Hepatocyte (in vitro differentiated cells): ENCODE results near the gene BMAL1. TPM values are rescaled to one million over a fixed set of nuclear protein-coding genes. Genes with fewer than 3 reads are reported as not detected.

Source experiments
- DNase-seq: peaks from one replicate; pipeline ENCODE4 v3.0.0-alpha.2; 2016; ENCODE audit warnings: low spot score
- H2AFZ ChIP-seq: fragments of 200-600 bp; sonication (generic); 2 replicates; pipeline ENCODE4 v1.6.0; 2016; ENCODE audit warnings: antibody characterized with exemption, mild to moderate bottlenecking
- H3K27ac ChIP-seq: fragments of 200-600 bp; sonication (generic); 2 replicates; pipeline ENCODE4 v1.5.1; 2016; ENCODE audit warnings: mild to moderate bottlenecking
- H3K27me3 ChIP-seq: fragments of 200-600 bp; sonication (generic); 2 replicates; pipeline ENCODE4 v1.6.1; 2016
- H3K36me3 ChIP-seq: fragments of 200-600 bp; sonication (generic); replicated peaks from 2 replicates; pipeline ENCODE4 v1.5.1; 2016; ENCODE audit warnings: low read depth; ENCODE audit not compliant: insufficient read depth
- H3K4me1 ChIP-seq: fragments of 200-600 bp; sonication (generic); 2 replicates; pipeline ENCODE4 v1.5.1; 2016; ENCODE audit warnings: mild to moderate bottlenecking, moderate library complexity; ENCODE audit not compliant: insufficient read depth
- H3K4me2 ChIP-seq: fragments of 200-600 bp; sonication (generic); 2 replicates; pipeline ENCODE4 v1.6.0; 2016
- H3K4me3 ChIP-seq: fragments of 200-600 bp; sonication (generic); 2 replicates; pipeline ENCODE4 v1.5.1; 2016; ENCODE audit warnings: mild to moderate bottlenecking
- H3K79me2 ChIP-seq: fragments of 200-600 bp; sonication (generic); 2 replicates; pipeline ENCODE4 v1.6.0; 2017; ENCODE audit warnings: mild to moderate bottlenecking
- H3K9me2 ChIP-seq: fragments of 200-600 bp; sonication (generic); replicated peaks from 2 replicates; pipeline ENCODE4 v1.6.0; 2017; ENCODE audit warnings: mild to moderate bottlenecking; ENCODE audit not compliant: insufficient read depth
- H3K9me3 ChIP-seq: fragments of 200-600 bp; sonication (generic); 2 replicates; pipeline ENCODE4 v1.5.1; 2016; ENCODE audit warnings: low read depth, mild to moderate bottlenecking
- H4K20me1 ChIP-seq: fragments of 200-600 bp; sonication (generic); 2 replicates; pipeline ENCODE4 v1.6.0; 2016; ENCODE audit warnings: mild to moderate bottlenecking; ENCODE audit not compliant: insufficient read depth, poor library complexity, severe bottlenecking
- CTCF ChIP-seq: fragments of 200-600 bp; sonication (generic); IDR thresholded peaks from 2 replicates; pipeline ENCODE4 v1.5.1; 2016; ENCODE audit warnings: antibody characterized with exemption, mild to moderate bottlenecking; ENCODE audit not compliant: poor library complexity
- EZH2 ChIP-seq: fragments of 200-600 bp; sonication (generic); IDR thresholded peaks from 2 replicates; pipeline ENCODE4 v1.6.1; 2016; ENCODE audit warnings: antibody characterized with exemption, mild to moderate bottlenecking, borderline replicate concordance
- EZH2phosphoT487 ChIP-seq: fragments of 200-600 bp; sonication (generic); IDR thresholded peaks from one replicate; pipeline ENCODE4 v1.6.1; 2018; ENCODE audit warnings: antibody characterized with exemption, mild to moderate bottlenecking, low read depth, moderate library complexity; ENCODE audit not compliant: unreplicated experiment, severe bottlenecking
- WGBS: methylation state at CpG from one replicate; pipeline ENCODE4 v1.1.6; 2016; ENCODE audit warnings: low lambda C conversion rate; ENCODE audit errors: missing lambda C conversion rate; 5-methylcytosine and 5-hydroxymethylcytosine counted together
- polyA plus RNA-seq: library from polyadenylated mRNA; unstranded; fragments of >200 nt; fragmentation: Nextera tagmentation; extraction: Ambion mirVana; gene quantifications from 2 replicates; pipeline ENCODE4 v1.2.1, GENCODE V29; 2016
- total RNA-seq: library from RNA; depleted of rRNA; stranded (reverse); fragments of >200 nt; gene quantifications from 2 replicates; pipeline ENCODE4 v1.2.3, GENCODE V29; 2014

The BMAL1 gene
- total and polyA plus RNA-seq, 2 experiments from 2014 or later, result 8.7 to 12.7 TPM

- peak overlapping the region; percentile 11 for H3K4me2 ChIP-seq
- no peak for TF ChIP-seq CTCF
- TF ChIP-seq EZH2, result no peak
- no peak for TF ChIP-seq EZH2phosphoT487
- no peak overlapping the region for H3K4me3 ChIP-seq
- H3K27ac ChIP-seq, result no peak overlapping the region
- H3K36me3 ChIP-seq, result no peaks in the 10 kb centered on the region
- H3K9me2 ChIP-seq, result no peaks in the 10 kb centered on the region
- 85% methylated on average over 9 of the region's 9 CpGs for WGBS
- no peaks in the 10 kb centered on the region for H3K9me3 ChIP-seq
- no peaks in the 10 kb centered on the region for H3K27me3 ChIP-seq
- H2AFZ ChIP-seq, result no peak overlapping the region
- DNase-seq, result no peak
- no peaks in the 10 kb centered on the region for H3K79me2 ChIP-seq
- H4K20me1 ChIP-seq, result no peaks in the 10 kb centered on the region
- H3K4me1 ChIP-seq, result peaks cover 4% of the 10 kb centered on the region
These were observed 61.0 kb downstream of the BMAL1 start for GRCh38 chr11:13338427-13339069.

GRCh38 chr11:13339195-13340153 lies 61.9 kb downstream of the BMAL1 start:
- Histone ChIP-seq H3K79me2 (no peaks in the 10 kb centered on the region), H3K27ac (no peak overlapping the region), H3K27me3 (no peaks in the 10 kb centered on the region), H2AFZ (no peak overlapping the region), H4K20me1 (no peaks in the 10 kb centered on the region), H3K4me3 (no peak overlapping the region), H3K4me1 (peaks cover 4% of the 10 kb centered on the region), H3K4me2 (no peak overlapping the region), H3K9me3 (no peaks in the 10 kb centered on the region), H3K9me2 (no peaks in the 10 kb centered on the region), H3K36me3 (no peaks in the 10 kb centered on the region)
- 63% methylated on average over 11 of the region's 11 CpGs for WGBS
- peak; percentile 31 for DNase-seq
- TF ChIP-seq EZH2 (no peak), CTCF (no peak), EZH2phosphoT487 (no peak)

- H3K4me1 ChIP-seq, result peaks cover 4% of the 10 kb centered on the region
- H3K27ac ChIP-seq, result no peak overlapping the region
- H3K27me3 ChIP-seq, result no peaks in the 10 kb centered on the region
- DNase-seq, result no peak
- TF ChIP-seq CTCF (no peak), EZH2 (no peak), EZH2phosphoT487 (no peak)
- no peaks in the 10 kb centered on the region for H3K79me2 ChIP-seq
- no peaks in the 10 kb centered on the region for H3K36me3 ChIP-seq
- H3K4me2 ChIP-seq, result no peak overlapping the region
- no peaks in the 10 kb centered on the region for H3K9me2 ChIP-seq
- 74% methylated on average over 5 of the region's 5 CpGs for WGBS
- H3K4me3 ChIP-seq, result no peak overlapping the region
- no peaks in the 10 kb centered on the region for H4K20me1 ChIP-seq
- no peaks in the 10 kb centered on the region for H3K9me3 ChIP-seq
- no peak overlapping the region for H2AFZ ChIP-seq
These were observed 63.4 kb downstream of the BMAL1 start for GRCh38 chr11:13341026-13341425.
